Measurements from ENCODE around the gene BAAT. TPM values are rescaled to one million over a fixed set of nuclear protein-coding genes. Genes with fewer than 3 reads are reported as not detected.
A peak's percentile ranks its signal among the peaks of the same experiment; 100 is the strongest.

The BAAT gene
- polyA plus RNA-seq, 3 donors = 0.32 to 0.39 (median 0.36) TPM

GRCh38 chr9:101400120-101400519 lies 15.3 kb upstream of the BAAT start:
- peak in 1 of 11 donors; percentile 14 for DNase-seq (ENCODE audit: extremely low read depth in 1 of 11, low read depth in 9 of 11, low spot score in 4 of 11)

GRCh38 chr9:101399643-101399970 lies 14.8 kb upstream of the BAAT start:
- no peak for DNase-seq (ENCODE audit: extremely low read depth in 1 of 11, low read depth in 9 of 11, low spot score in 4 of 11)

DNA sequence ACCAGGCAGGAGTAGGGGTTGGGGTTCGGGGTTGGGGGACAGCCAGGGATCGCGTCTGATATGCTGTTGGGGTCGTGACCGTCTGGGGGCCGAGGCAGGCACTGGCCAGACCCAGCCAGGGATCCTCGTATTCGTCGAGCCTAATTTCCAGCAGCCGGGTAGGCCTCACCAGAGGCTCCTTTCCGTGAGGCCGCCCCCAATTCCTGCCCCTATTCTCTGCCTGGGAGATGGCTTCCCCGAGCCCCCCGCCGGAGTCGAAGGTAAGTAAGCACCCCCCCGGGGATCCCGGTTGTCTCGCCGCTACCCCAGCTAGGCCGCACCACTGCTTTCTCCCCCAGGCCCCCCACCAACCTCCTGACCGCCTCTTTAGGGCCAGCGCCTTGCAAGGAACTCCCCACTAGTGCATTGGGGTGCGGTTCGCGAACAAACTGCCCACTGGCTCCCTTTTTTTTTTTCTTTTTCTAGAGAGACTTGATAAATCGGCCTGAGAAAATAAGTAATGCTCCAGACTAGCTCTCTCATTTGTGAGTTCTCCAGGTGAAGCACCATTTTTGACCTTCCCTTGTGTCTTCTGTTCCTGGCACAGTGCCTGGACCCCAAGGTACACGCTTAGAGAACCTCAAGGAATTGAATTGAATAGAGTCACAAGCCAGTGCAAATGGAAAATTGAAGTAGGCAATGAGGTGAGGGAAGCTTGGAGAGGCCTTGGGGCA lies 14.3 kb upstream of the BAAT start:
- peak in 3 of 11 donors; percentile 14 to 35 (median 23) for DNase-seq (ENCODE audit: extremely low read depth in 1 of 11, low read depth in 9 of 11, low spot score in 4 of 11)

- DNase-seq (ENCODE audit: extremely low read depth in 1 of 11, low read depth in 9 of 11, low spot score in 4 of 11) = peak; percentile 95 to 99 (median 99)
Measured at GRCh38 chr9:101398068-101398929, 13.5 kb upstream of the BAAT start, which contains the start of the genes MRPL50 and ZNF189. Gene MRPL50 (minus strand): TSS chr9:101398618. CDS start chr9:101398592, 26 bp downstream. Gene ZNF189 (plus strand): TSS chr9:101398851. CDS start chr9:101399157, 306 bp downstream.

DNA sequence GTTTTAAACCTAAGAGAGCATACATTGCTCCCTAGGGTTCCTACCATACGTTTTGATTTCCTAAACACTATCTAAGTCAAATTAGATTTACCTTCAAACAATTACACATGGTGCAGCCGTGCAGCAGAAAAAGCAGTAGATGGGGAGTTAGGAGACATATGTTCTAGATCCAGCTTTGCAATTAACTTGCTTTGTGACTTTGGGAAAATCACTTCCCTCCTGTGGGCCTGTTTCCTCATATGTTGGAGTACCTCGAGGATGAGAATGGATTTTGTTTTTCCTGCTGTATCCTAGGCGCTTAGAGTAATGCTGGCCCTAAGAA lies 12.9 kb upstream of the BAAT start:
- DNase-seq (ENCODE audit: extremely low read depth in 1 of 11, low read depth in 9 of 11, low spot score in 4 of 11) = peak in 2 of 11 donors; percentile 7 to 9

- DNase-seq (ENCODE audit: extremely low read depth in 1 of 11, low read depth in 9 of 11, low spot score in 4 of 11) = no peak
Measured at GRCh38 chr9:101394687-101395086, 9.9 kb upstream of the BAAT start.

GRCh38 chr9:101393135-101393534 lies 8.3 kb upstream of the BAAT start:
- DNase-seq (ENCODE audit: extremely low read depth in 1 of 11, low read depth in 9 of 11, low spot score in 4 of 11) = no peak

GRCh38 chr9:101388507-101388993 lies 3.7 kb upstream of the BAAT start:
- DNase-seq (ENCODE audit: extremely low read depth in 1 of 11, low read depth in 9 of 11, low spot score in 4 of 11) = no peak

DNA sequence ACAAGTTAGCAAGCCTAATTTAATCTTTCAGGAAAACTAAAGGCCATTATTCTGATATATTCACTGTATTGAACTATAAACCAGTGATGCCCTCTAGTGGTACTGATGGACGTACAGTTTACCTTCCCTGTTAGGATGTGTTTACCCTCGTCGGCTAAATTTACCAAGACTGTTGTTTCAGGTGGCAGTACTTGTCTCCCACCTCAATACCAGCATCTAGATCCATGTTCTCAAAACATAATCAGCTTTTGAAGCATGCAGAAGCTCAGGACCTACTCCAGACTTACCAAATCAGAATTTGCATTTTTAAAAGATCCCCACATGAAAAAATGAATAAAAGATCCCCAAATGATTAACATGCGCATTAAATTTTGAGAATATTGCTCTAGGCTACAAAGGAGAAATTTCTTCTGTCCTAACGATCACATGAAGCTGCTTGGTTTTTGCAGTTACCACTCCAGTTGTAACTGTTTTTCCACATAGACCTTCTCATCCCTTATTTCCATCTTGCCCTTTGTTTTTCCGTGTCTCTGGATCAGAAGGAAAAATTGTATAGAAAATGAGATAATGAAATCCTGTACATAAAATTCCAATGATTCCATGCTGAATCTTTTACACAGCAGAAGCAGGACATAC lies 3.2 kb upstream of the BAAT start:
- peak in 2 of 11 donors; percentile 18 to 22 for DNase-seq (ENCODE audit: extremely low read depth in 1 of 11, low read depth in 9 of 11, low spot score in 4 of 11)

GRCh38 chr9:101383361-101383760 lies 1.4 kb downstream of the BAAT start:
- no peak for DNase-seq (ENCODE audit: extremely low read depth in 1 of 11, low read depth in 9 of 11, low spot score in 4 of 11)

DNA sequence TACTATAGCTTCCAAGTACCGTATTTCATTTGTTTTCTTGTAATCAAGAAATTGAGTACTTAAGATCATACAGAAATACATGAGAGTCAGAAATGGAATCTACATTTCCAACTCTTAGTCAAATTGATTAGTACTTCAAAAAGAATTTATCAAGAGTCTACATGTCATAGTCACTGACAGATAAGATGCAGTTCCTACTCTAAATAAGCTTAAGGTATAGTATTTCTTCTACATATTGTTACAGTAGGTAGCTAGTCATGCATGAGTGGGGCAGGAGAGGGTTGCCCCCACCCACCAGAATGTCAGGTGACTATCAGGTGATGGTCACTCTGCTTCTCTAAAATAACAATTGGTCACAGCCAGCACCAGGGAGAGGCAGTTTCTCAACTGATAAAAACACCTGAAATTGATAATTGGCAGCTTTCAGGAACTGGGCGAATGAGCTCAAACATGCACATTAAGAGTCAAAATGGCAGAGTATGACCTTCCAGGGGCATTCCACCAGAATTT lies 2.9 kb downstream of the BAAT start:
- no peak for DNase-seq (ENCODE audit: extremely low read depth in 1 of 11, low read depth in 9 of 11, low spot score in 4 of 11)

GRCh38 chr9:101381118-101381517 lies 3.7 kb downstream of the BAAT start:
- no peak for DNase-seq (ENCODE audit: extremely low read depth in 1 of 11, low read depth in 9 of 11, low spot score in 4 of 11)

DNA sequence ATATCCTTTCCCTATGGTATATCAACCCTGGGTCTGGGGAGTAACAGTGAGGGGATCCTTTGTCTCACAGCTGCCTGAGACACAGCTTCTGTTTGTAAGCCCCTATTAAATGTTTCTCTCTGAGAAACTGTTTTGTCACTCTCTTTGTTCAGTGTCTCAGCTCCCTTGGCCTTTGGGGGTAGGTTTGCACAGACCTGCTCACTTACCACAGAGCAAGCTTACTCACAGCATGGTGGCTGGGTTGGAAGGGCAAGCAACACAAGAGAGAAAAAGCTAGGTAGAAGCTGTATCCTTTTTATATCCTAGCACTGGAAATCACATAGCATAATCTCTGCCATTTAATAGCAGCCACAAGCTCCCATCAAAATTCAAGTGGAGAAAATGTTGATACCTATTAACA lies 4.5 kb downstream of the BAAT start:
- no peak for DNase-seq (ENCODE audit: extremely low read depth in 1 of 11, low read depth in 9 of 11, low spot score in 4 of 11)

- no peak for DNase-seq (ENCODE audit: extremely low read depth in 1 of 11, low read depth in 9 of 11, low spot score in 4 of 11)
Measured at GRCh38 chr9:101376111-101376848, 8.5 kb downstream of the BAAT start.

- no peak for DNase-seq (ENCODE audit: extremely low read depth in 1 of 11, low read depth in 9 of 11, low spot score in 4 of 11)
Measured at GRCh38 chr9:101375546-101375945, 9.3 kb downstream of the BAAT start.

- no peak for DNase-seq (ENCODE audit: extremely low read depth in 1 of 11, low read depth in 9 of 11, low spot score in 4 of 11)
Measured at GRCh38 chr9:101372327-101373118, 12.3 kb downstream of the BAAT start.

GRCh38 chr9:101371813-101372212 lies 13.0 kb downstream of the BAAT start:
- DNase-seq (ENCODE audit: extremely low read depth in 1 of 11, low read depth in 9 of 11, low spot score in 4 of 11) = no peak

DNA sequence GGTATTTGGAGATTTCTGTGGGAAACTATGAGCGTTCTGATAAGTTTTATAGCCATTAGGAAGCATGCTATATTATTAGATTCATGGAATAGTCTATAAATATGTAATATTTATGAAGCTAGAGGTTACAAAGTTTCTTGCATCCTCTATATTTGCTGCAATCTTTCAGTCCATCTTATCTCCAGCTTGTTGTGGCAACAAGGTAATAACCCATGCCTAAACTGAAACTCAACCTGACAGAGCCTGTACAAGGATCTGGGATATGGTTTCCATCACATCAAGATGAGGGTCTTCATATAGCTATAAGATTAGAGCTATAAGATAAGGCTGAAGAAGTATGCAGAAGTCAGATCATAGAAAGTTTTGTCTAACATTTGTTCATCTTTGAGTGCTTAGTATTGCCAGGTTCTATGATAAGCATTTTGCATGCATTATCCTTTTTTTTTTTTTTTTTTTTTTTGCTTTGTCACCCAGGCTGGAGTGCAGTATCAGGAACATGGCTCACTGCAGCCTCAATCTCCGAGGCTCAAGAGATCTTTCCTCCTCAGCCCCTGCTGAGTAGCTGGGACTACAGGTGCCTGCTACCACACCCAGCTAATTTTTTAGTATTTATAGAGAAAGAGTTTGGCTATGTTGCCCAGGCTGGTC lies 14.8 kb downstream of the BAAT start:
- no peak for DNase-seq (ENCODE audit: extremely low read depth in 1 of 11, low read depth in 9 of 11, low spot score in 4 of 11)

All from renal cortex interstitium (tissue), 11 donors.